ENCODE results near the gene REG4. TPM values are rescaled to one million over a fixed set of nuclear protein-coding genes. Genes with fewer than 3 reads are reported as not detected.
"Not testable (repeated sequence)": the region's sequence is repeated elsewhere in the genome, so short reads cannot be mapped to it uniquely, and the experiment has no call there.

Gene REG4
- total RNA-seq, 1 experiment from 2014 or later = not detected

GRCh38 chr1:119786473-119787050 is 24.7 kb downstream of the REG4 start:
- DNase-seq (ENCODE audit: low read depth, low spot score); in situ Hi-C loops (cut with HindIII; ENCODE audit: low pct_unique_long_range_greater_than_20kb, low sequenced_read_pairs): not testable (repeated sequence)

DNA sequence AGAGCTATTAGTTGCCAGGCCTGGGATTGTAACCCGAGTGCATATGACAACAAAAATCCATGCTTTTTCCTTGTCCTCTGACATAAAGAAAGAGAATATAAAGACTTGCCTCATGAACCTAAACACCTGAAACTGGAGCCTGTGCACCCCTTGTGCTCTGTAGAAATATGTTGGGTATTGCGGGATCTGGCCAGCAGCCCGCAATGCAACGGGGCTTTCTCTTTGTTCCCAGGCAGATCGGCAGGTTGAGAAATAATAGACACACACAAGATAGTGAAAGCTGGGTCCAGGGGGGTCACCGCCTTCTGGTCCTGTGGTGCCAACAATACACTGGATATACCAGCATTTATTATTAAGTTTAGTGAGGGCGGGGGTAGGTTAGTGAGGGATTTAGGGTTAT is 25.2 kb downstream of the REG4 start:
- DNase-seq (ENCODE audit: low read depth, low spot score); in situ Hi-C loops (cut with HindIII; ENCODE audit: low pct_unique_long_range_greater_than_20kb, low sequenced_read_pairs): not testable (repeated sequence)

GRCh38 chr1:119784191-119784781 is 27.0 kb downstream of the REG4 start:
- DNase-seq (ENCODE audit: low read depth, low spot score) = no peak
- in situ Hi-C loops (cut with HindIII; ENCODE audit: low pct_unique_long_range_greater_than_20kb, low sequenced_read_pairs) = no loop called here

DNA sequence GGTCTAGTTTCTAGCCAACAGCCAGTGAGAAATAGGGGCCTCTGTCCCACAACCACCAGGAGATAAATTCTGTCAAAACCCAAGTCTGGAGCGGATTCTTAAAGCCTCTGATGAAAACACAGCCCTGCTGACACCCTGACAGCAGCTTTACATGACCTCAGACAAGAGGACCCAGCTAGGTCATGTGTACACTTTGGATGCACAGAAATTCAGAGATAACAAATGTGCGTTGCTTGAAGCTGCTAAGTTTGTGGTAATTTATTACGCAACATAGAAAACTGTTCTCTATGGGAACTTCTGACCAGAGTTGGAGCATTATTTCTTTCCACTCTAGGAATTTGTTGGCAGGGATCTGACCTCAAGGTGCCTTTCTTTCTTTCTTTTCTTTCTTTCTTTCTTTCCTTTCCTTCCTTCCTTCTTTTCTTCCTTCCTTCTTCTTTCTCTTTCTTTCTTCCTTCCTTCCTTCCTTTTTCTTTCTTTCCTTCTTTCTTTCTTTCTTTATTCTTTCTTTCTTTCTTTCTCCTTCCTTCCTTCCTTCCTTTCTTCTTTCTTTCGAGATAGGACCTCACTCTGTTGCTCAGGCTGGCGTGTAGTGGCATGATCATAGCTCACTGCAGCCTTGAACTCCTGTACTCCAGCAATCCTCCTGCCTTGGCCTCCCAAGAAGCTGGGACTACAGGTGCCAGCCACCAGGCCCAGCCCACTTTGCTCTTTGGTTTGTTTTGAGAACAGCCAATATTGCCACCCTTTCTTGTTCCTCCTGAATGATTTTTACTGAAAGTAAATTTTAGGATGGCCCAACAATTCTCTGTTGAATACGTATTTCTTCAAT is 27.7 kb downstream of the REG4 start:
- in situ Hi-C loops (cut with HindIII; ENCODE audit: low pct_unique_long_range_greater_than_20kb, low sequenced_read_pairs) = no loop called here
- no peak for DNase-seq (ENCODE audit: low read depth, low spot score)

DNA sequence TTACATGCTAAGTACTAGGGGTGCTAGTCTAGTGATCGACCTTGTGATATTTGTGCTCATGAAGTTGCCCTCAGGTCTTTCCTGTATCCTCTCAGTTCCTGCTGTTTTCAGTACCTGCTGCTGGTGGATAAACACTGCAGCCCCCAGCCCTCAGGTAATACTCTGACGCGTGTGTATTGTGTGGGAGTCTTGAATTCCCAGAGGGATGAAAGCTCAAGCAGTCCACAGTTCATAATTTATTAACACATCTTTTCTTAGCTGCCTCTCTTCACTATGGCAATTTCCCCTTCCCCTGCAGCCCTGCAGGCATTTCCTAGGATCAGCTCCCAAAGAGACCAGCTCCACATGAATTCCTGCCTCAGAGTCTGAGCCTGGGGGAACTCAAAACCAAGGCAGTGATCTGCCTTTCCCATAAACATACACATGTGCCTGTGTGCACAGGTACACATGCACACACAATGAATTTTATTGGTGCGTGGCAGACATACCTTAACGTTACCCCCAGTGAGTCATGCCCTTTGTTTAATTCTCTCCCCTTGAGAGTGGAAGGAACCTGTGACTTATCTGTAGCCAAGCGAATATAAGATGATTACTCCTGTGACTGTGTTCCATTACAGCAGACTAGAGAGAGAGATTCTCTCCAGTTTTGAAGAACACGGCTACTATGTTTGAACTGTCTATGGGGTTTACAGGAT is 28.5 kb downstream of the REG4 start:
- in situ Hi-C loops (cut with HindIII; ENCODE audit: low pct_unique_long_range_greater_than_20kb, low sequenced_read_pairs) = no loop called here
- DNase-seq (ENCODE audit: low read depth, low spot score) = peak; percentile 53

DNA sequence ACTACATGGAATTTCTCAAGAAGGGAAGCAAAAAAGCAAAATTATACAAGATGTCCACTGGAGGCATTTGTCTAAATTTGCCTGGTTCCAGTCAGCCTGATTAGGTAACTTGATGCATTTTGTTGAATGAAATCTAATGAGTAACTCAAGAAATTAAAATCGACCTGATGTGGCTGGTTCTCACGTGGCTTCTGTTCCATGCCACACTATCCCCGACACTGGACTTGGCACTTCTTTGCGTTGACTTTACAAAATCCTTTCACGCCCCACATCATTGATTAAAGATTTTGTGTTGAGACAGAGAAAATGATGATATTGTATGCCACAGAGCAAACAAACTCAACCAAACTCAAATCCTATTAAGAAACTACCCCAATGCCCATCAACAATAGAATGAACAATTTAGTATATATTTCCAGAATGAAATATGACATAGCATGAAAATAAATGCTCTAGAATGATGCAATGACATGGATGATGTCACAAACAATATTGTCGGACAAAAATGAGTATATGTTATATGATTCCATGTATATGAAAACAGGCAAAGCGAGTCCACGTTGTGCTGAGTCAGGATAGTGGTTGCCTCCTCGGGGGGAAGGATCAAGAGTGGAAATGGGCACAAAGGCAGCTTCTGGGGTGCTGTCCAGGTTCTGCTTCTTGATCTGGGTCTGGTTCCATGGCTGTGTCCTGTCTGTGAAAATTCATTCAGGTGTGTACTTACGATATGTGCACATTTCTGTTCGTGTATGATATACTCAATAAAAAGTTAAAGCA is 29.6 kb downstream of the REG4 start:
- in situ Hi-C loops (cut with HindIII; ENCODE audit: low pct_unique_long_range_greater_than_20kb, low sequenced_read_pairs) = no loop called here

GRCh38 chr1:119779869-119780356 is 31.3 kb downstream of the REG4 start:
- no peak for DNase-seq (ENCODE audit: low read depth, low spot score)

More for the DNA sequence above, 29.6 kb downstream of the REG4 start:
- DNase-seq (ENCODE audit: low read depth, low spot score) = no peak

DNA sequence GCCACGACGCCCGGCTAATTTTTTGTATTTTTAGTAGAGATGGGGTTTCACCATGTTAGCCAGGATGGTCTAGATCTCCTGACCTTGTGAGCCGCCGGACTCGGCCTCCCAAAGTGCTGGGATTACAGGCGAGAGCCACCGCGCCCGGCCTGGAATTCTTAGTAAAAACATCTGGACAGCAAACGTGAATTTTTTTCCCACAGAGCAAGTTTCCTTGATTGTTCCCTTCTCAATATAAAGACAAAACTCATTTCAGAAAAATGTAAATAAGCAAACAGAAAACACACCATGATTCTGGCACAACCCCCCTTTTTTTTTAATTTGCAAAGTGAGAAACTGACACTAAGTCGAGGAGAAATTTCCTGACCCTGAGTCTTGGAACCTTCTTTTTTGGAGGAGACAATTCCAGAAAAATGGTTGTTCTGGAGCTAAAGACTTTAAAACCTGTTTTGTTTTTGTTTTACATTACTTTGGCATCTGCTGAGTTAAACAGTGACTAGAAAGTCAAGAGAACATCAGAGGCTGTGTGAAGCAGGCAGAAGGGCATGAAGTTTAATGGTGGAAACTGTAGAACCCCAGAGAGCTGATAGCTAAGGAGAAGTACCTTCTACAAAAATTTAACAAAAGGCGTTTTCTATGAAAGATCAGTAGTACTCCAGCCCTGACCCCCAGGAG is 32.2 kb downstream of the REG4 start:
- in situ Hi-C loops (cut with HindIII; ENCODE audit: low pct_unique_long_range_greater_than_20kb, low sequenced_read_pairs) = no loop called here
- no peak for DNase-seq (ENCODE audit: low read depth, low spot score)

More at GRCh38 chr1:119779869-119780356, 31.3 kb downstream of the REG4 start:
- in situ Hi-C loops (cut with HindIII; ENCODE audit: low pct_unique_long_range_greater_than_20kb, low sequenced_read_pairs) = no loop called here

- in situ Hi-C loops (cut with HindIII; ENCODE audit: low pct_unique_long_range_greater_than_20kb, low sequenced_read_pairs) = no loop called here
- DNase-seq (ENCODE audit: low read depth, low spot score) = no peak
Observed at GRCh38 chr1:119778359-119778758, 32.9 kb downstream of the REG4 start.

DNA sequence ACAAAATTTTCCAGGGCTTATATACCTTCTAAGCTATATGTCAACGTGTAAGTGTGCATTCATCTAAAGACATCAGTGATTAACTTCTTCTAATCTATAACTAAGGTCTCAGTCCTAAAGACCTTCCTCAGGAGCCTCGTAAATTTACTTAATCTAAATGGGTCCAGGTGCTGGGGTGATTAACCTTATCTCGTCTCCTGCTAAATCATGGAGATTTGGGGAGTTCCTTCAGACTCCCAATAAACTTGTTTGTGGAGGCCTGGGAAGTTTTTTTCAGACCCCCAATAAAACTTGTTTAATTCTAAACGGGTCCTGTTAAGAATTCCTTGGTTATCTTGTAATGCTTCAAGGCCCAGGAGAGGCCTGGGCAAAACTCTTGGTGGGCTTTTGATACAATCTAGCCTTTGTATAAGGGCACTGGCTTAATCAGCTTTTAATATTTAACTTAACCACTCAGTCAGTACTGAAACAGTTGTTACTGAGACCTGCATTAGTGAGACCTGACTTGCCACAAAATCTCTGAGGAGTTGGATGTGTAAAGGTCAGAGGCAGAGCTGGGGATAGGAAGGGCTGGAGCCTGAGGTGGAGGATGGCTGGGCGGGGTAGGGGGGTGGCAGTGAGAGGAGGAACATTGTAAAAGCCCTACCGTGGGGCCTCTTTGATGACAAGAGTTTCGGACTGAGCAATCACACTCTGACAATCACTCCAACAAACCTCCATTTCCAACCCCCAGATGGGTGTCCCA is 36.3 kb downstream of the REG4 start:
- DNase-seq (ENCODE audit: low read depth, low spot score) = no peak
- in situ Hi-C loops (cut with HindIII; ENCODE audit: low pct_unique_long_range_greater_than_20kb, low sequenced_read_pairs) = no loop called here

GRCh38 chr1:119773711-119774241 is 37.5 kb downstream of the REG4 start:
- no peak for DNase-seq (ENCODE audit: low read depth, low spot score)

DNA sequence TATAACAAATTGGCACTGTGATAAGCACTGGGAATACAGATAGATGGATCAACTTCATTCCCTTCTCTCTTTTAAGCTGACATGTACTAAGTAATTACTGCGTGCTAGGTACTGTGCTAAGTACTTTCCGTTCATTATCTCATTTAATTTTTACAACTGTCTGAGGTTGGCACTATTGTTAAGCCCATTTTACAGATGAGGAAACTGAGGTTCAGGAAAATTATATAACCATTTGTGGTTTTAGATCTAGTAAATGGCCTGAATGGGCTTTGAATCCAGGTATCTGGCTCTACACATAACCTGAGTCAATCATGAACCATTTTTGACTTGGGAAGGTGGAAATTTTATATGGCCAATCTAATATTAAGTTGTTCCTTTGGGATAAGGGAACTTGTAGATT is 39.0 kb downstream of the REG4 start:
- in situ Hi-C loops (cut with HindIII; ENCODE audit: low pct_unique_long_range_greater_than_20kb, low sequenced_read_pairs) = no loop called here
- DNase-seq (ENCODE audit: low read depth, low spot score) = no peak

More at GRCh38 chr1:119773711-119774241, 37.5 kb downstream of the REG4 start:
- in situ Hi-C loops (cut with HindIII; ENCODE audit: low pct_unique_long_range_greater_than_20kb, low sequenced_read_pairs) = no loop called here

DNA sequence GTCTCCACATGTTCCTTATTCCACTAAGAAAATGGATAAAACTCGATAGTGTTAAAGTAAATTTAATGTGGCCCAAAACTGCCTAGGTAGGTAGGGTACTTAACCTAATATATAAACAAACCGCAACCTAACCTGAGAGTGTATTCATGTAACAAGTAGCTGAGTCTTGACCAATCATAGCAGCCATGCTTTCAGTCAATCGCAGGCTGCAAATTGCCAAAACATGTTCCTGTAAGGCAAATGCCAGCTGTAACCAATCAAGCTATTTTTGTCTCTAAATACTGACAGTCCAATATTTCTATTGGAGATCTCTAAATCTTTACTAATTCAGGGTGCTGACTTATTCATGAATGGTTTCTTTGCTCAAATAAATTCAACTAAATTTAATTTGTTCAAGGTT is 39.5 kb downstream of the REG4 start:
- no peak for DNase-seq (ENCODE audit: low read depth, low spot score)
- in situ Hi-C loops (cut with HindIII; ENCODE audit: low pct_unique_long_range_greater_than_20kb, low sequenced_read_pairs) = no loop called here

DNA sequence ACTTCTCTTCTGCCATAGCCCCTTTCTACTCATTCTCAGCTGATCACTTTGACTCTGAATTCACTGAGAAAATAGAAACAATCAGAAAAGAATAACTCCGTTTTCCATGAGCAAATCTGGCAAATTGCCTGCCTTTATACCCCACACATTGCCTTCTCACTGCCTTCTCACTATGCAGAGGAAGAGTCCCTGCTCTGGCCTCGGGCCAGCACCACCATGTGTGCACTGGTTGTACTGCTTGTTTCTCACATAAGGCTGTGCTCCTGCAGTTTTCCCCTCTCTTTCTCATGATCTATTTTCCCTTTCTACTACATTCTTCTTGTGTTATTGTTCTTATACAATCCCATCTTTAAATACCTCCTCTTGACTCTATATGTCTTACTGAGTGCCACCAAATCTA is 40.2 kb downstream of the REG4 start:
- DNase-seq (ENCODE audit: low read depth, low spot score) = peak; percentile 37
- in situ Hi-C loops (cut with HindIII; ENCODE audit: low pct_unique_long_range_greater_than_20kb, low sequenced_read_pairs) = no loop called here

DNA sequence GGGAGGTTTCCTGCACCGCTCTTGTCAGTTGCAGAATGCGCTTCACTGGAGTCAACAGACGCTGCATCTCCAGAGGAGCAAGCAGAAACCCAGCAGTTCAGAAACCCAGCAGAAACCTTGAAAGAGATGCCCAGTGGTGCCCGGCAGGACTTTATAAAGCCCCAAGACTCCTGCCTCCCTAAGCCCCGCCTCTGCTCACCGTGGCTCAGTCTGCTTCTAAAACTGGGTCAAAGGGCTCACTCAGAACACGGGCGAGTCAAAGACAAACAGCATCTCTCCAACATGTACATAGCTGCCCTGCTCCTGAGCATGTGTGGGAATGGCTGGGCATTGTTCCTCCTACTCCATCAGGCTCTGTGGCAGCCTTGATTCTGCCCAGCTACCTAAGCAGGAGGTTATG is 42.5 kb downstream of the REG4 start, which contains the start of gene HMGCS2:
Gene HMGCS2, minus strand, starts transcription at position 128 of the 400 bp plus-strand sequence. Its CDS starts 61 bp downstream, at position 67.
- in situ Hi-C loops (cut with HindIII; ENCODE audit: low pct_unique_long_range_greater_than_20kb, low sequenced_read_pairs) = no loop called here
- DNase-seq (ENCODE audit: low read depth, low spot score) = no peak

DNA sequence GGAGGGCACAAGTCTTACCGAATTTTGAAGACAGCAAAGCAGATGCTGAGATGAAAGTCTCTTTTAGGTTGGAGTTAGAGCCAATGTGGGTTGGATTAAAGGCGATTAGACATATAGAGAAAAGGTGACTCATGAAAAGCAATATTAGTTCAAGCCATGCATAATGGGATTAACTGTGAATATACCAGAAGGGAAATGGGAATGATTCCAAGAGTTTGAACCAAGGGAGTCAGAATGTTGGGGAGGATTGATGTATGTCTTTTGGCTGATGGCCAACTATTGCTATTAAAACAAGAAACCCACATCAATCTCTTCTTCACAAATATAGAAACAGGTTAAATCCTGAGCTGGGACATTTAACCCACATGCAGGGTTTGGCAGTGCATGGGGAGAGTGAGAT is 43.8 kb downstream of the REG4 start:
- in situ Hi-C loops (cut with HindIII; ENCODE audit: low pct_unique_long_range_greater_than_20kb, low sequenced_read_pairs) = no loop called here
- no peak for DNase-seq (ENCODE audit: low read depth, low spot score)
